Occipital lobe (tissue), 2 donors: Measurements from ENCODE around the gene PPIH. TPM values are rescaled to one million over a fixed set of nuclear protein-coding genes. Genes with fewer than 3 reads are reported as not detected.
"Not testable (repeated sequence)": the region's sequence is repeated elsewhere in the genome, so short reads cannot be mapped to it uniquely, and the experiment has no call there.

Experiments used
- DNase-seq: peaks from one replicate; lab custom pipeline; 2025; lab: John Stamatoyannopoulos, UW
- total RNA-seq: library from RNA; depleted of rRNA; stranded (reverse); fragments of >200 nt; gene quantifications from one replicate; pipeline ENCODE4 v1.2.3, GENCODE V29; 2014

PPIH gene
- total RNA-seq, 1 donor from 2014 or later, result 16.4 TPM

- DNase-seq, result not testable (repeated sequence)
These were observed 24.2 kb downstream of the PPIH start for GRCh38 chr1:42682484-42682738.

GRCh38 chr1:42682739-42683531 lies 24.7 kb downstream of the PPIH start:
- peak; percentile 54 for DNase-seq

GRCh38 chr1:42684139-42684538 lies 25.9 kb downstream of the PPIH start:
- DNase-seq, result no peak

GRCh38 chr1:42686418-42686817 lies 28.2 kb downstream of the PPIH start:
- DNase-seq, result no peak

GRCh38 chr1:42689912-42690311 lies 31.7 kb downstream of the PPIH start:
- DNase-seq, result no peak

- no peak for DNase-seq
These were observed 32.4 kb downstream of the PPIH start for GRCh38 chr1:42690477-42691156.

- DNase-seq, result no peak
These were observed 32.9 kb downstream of the PPIH start for GRCh38 chr1:42691157-42691498.

- no peak for DNase-seq
These were observed 34.2 kb downstream of the PPIH start for GRCh38 chr1:42692461-42692860.

- no peak for DNase-seq
These were observed 34.7 kb downstream of the PPIH start for GRCh38 chr1:42692911-42693310.

GRCh38 chr1:42698081-42698813 lies 40.0 kb downstream of the PPIH start:
- DNase-seq, result no peak

- DNase-seq, result no peak
These were observed 41.8 kb downstream of the PPIH start for GRCh38 chr1:42700006-42700405.

- DNase-seq, result no peak
These were observed 45.8 kb downstream of the PPIH start for GRCh38 chr1:42703888-42704464.

- not testable (repeated sequence) for DNase-seq
These were observed 54.6 kb downstream of the PPIH start for GRCh38 chr1:42712808-42713207.

- DNase-seq, result no peak
These were observed 55.1 kb downstream of the PPIH start for GRCh38 chr1:42713293-42713692.

- not testable (repeated sequence) for DNase-seq
These were observed 56.2 kb downstream of the PPIH start for GRCh38 chr1:42714441-42714840.

GRCh38 chr1:42720868-42721267 lies 62.6 kb downstream of the PPIH start:
- DNase-seq, result no peak

GRCh38 chr1:42721926-42722325 lies 63.7 kb downstream of the PPIH start:
- DNase-seq, result no peak

- not testable (repeated sequence) for DNase-seq
These were observed 64.2 kb downstream of the PPIH start for GRCh38 chr1:42722403-42722802.

GRCh38 chr1:42723511-42723910 lies 65.3 kb downstream of the PPIH start:
- no peak for DNase-seq

GRCh38 chr1:42725820-42726219 lies 67.6 kb downstream of the PPIH start:
- not testable (repeated sequence) for DNase-seq
